HG02571 (cell line): ENCODE data around the gene C1QTNF1.
"Not testable (repeated sequence)": the region's sequence is repeated elsewhere in the genome, so short reads cannot be mapped to it uniquely, and the experiment has no call there.

Source experiments
- ATAC-seq: cut with Tn5 transposase; IDR thresholded peaks from one replicate; pipeline ENCODE4 v1.9.1; 2021; ENCODE audit warnings: mild to moderate bottlenecking, moderate library complexity; ENCODE audit not compliant: unreplicated experiment

Gene C1QTNF1

GRCh38 chr17:79005063-79005861, 18.7 kb upstream of the C1QTNF1 start:
- ATAC-seq, result no peak

- no peak for ATAC-seq
Observed at GRCh38 chr17:79006046-79006445, 17.9 kb upstream of the C1QTNF1 start.

- ATAC-seq, result no peak
Observed at GRCh38 chr17:79006794-79007503, 17.0 kb upstream of the C1QTNF1 start.

GRCh38 chr17:79007504-79008381, 16.2 kb upstream of the C1QTNF1 start:
- ATAC-seq, result no peak

GRCh38 chr17:79008666-79009387, 15.1 kb upstream of the C1QTNF1 start:
- peak; percentile 9 for ATAC-seq

GRCh38 chr17:79009397-79010303, 14.3 kb upstream of the C1QTNF1 start, which contains the start of gene CANT1:
Gene CANT1 (minus strand): TSS chr17:79009764. CDS start chr17:78997622, 12,142 bp downstream.
- ATAC-seq, result peak; percentile 82

GRCh38 chr17:79010304-79010646, 13.7 kb upstream of the C1QTNF1 start:
- no peak for ATAC-seq

GRCh38 chr17:79011451-79012147, 12.4 kb upstream of the C1QTNF1 start:
- no peak for ATAC-seq

GRCh38 chr17:79012563-79013134, 11.3 kb upstream of the C1QTNF1 start:
- ATAC-seq, result no peak

GRCh38 chr17:79014158-79014758, 9.7 kb upstream of the C1QTNF1 start:
- ATAC-seq, result no peak

- no peak for ATAC-seq
Observed at GRCh38 chr17:79017546-79018369, 6.2 kb upstream of the C1QTNF1 start.

GRCh38 chr17:79018370-79018695, 5.6 kb upstream of the C1QTNF1 start:
- ATAC-seq, result no peak

GRCh38 chr17:79019261-79019631, 4.7 kb upstream of the C1QTNF1 start:
- ATAC-seq, result no peak

- ATAC-seq, result no peak
Observed at GRCh38 chr17:79019632-79020584, 4.1 kb upstream of the C1QTNF1 start.

- ATAC-seq, result no peak
Observed at GRCh38 chr17:79020631-79021301, 3.2 kb upstream of the C1QTNF1 start.

- not testable (repeated sequence) for ATAC-seq
Observed at GRCh38 chr17:79021929-79022328, 2.0 kb upstream of the C1QTNF1 start.
